NCI-H2107 treated with DMSO at 0.1 percent for 48 hours (cell line): ENCODE measurements around the gene WDR1.
A peak's percentile ranks its signal among the peaks of the same experiment; 100 is the strongest.

Source experiments
- DNase-seq: peaks from one replicate; lab custom pipeline; 2025; ENCODE audit not compliant: unreplicated experiment; lab: John Stamatoyannopoulos, UW

The WDR1 gene

GRCh38 chr4:10101671-10102473, 14.7 kb downstream of the WDR1 start:
- DNase-seq: no peak

GRCh38 chr4:10100734-10101216, 15.8 kb downstream of the WDR1 start:
- DNase-seq: no peak

- DNase-seq: peak; percentile 15
Measured at GRCh38 chr4:10099499-10100325, 16.9 kb downstream of the WDR1 start.

- DNase-seq: no peak
Measured at GRCh38 chr4:10098780-10099160, 17.8 kb downstream of the WDR1 start.

GRCh38 chr4:10097906-10098779, 18.5 kb downstream of the WDR1 start:
- DNase-seq: no peak

GRCh38 chr4:10096978-10097335, 19.6 kb downstream of the WDR1 start:
- no peak for DNase-seq

- peak; percentile 6 for DNase-seq
Measured at GRCh38 chr4:10096201-10096977, 20.2 kb downstream of the WDR1 start.

GRCh38 chr4:10095296-10095991, 21.2 kb downstream of the WDR1 start:
- DNase-seq: no peak

- DNase-seq: no peak
Measured at GRCh38 chr4:10094841-10095240, 21.8 kb downstream of the WDR1 start.

- no peak for DNase-seq
Measured at GRCh38 chr4:10093801-10094552, 22.6 kb downstream of the WDR1 start.

- DNase-seq: no peak
Measured at GRCh38 chr4:10093271-10093621, 23.4 kb downstream of the WDR1 start.

GRCh38 chr4:10092481-10093270, 23.9 kb downstream of the WDR1 start:
- DNase-seq: no peak

GRCh38 chr4:10091531-10092181, 24.9 kb downstream of the WDR1 start:
- no peak for DNase-seq

- DNase-seq: no peak
Measured at GRCh38 chr4:10090467-10091250, 25.9 kb downstream of the WDR1 start.

- DNase-seq: no peak
Measured at GRCh38 chr4:10089346-10089745, 27.3 kb downstream of the WDR1 start.

GRCh38 chr4:10088135-10089010, 28.2 kb downstream of the WDR1 start:
- no peak for DNase-seq
